Thoracic aorta (tissue), 2 donors: ENCODE measurements around the gene AGXT. TPM values are rescaled to one million over a fixed set of nuclear protein-coding genes. Genes with fewer than 3 reads are reported as not detected.

ENCODE experiments used
- ATAC-seq: fragments of 150-250 bp; one replicate; pipeline ENCODE4 v1.8.0; 2017; ENCODE audit warnings: low read depth; ENCODE audit not compliant: insufficient number of reproducible peaks, low FRiP score
- DNase-seq: peaks from one replicate; pipeline ENCODE4 v3.0.0-alpha.2; 2020; ENCODE audit warnings: low spot score
- H3K27ac ChIP-seq, 2 donors: fragments of 200-600 bp; sonication (generic); 1 replicate in 1 of 2; 2 replicates in 1 of 2; pipeline ENCODE4 v1.5.1; 2016; ENCODE audit warnings: mild to moderate bottlenecking in 2 of 2, moderate library complexity in 2 of 2
- H3K27me3 ChIP-seq: fragments of 200-600 bp; sonication (generic); replicated peaks from 2 replicates; pipeline ENCODE4 v1.6.0; 2016; ENCODE audit warnings: mild to moderate bottlenecking; ENCODE audit not compliant: insufficient read depth
- H3K36me3 ChIP-seq: fragments of 200-600 bp; sonication (generic); one replicate; pipeline ENCODE4 v1.5.1; 2016
- H3K4me1 ChIP-seq, 2 donors: fragments of 200-600 bp; sonication (generic); 1 replicate in 1 of 2; 2 replicates in 1 of 2; pipeline versions ENCODE4 v1.5.1 to v1.6.0; 2016; ENCODE audit warnings: low read depth in 2 of 2, mild to moderate bottlenecking in 1 of 2; ENCODE audit not compliant: control insufficient read depth in 1 of 2
- H3K4me3 ChIP-seq: fragments of 200-600 bp; sonication (generic); 2 replicates; pipeline ENCODE4 v1.5.1; 2016; ENCODE audit warnings: mild to moderate bottlenecking
- H3K9me3 ChIP-seq: fragments of 200-600 bp; sonication (generic); 2 replicates; pipeline ENCODE4 v1.5.1; 2016
- CTCF ChIP-seq: fragments of 200-600 bp; sonication (generic); IDR thresholded peaks from one replicate; pipeline ENCODE4 v1.5.1; 2019; ENCODE audit warnings: antibody characterized with exemption
- total RNA-seq, 2 donors: library from RNA; depleted of rRNA; stranded (reverse); fragments of >200 nt; gene quantifications; one replicate each; pipeline versions ENCODE4 v1.1.0 to v1.2.3, GENCODE V29; 2016

Gene AGXT
- total RNA-seq, 2 donors from 2014 or later = not detected

DNA sequence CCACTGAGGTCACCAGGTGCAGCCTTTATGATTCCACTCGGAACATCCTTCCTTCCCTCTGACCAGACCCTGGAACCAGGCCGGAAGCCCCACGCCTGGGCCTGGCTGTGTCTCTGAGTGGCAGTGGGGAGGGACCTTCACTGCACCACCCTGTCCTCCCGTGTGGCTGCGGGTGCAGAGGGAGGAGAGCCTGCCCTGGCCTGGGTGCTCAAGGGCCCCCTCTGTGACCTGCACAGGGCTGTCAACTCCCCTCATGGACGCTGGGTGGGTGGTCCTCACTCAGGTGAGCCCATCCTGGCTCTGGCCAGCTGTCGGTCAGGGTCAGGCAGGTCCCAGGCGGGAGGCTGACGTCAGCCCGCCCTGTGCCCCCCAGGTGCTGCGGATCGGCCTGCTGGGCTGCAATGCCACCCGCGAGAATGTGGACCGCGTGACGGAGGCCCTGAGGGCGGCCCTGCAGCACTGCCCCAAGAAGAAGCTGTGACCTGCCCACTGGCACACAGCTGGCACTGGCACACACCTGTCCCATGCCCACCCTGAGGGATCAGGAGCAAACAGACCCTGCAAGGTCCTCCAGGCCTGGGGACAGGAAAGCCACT, 9.8 kb downstream of the AGXT start:
- no peaks in the 10 kb centered on the region for H3K36me3 ChIP-seq
- no peak for DNase-seq
- H3K4me3 ChIP-seq = no peak overlapping the region
- H3K4me1 ChIP-seq = no peaks in the 10 kb centered on the region
- TF ChIP-seq CTCF = no peak
- ATAC-seq = no peak
- no peak overlapping the region for H3K27ac ChIP-seq
- no peaks in the 10 kb centered on the region for H3K9me3 ChIP-seq
- no peaks in the 10 kb centered on the region for H3K27me3 ChIP-seq

GRCh38 chr2:240879105-240879504, 10.5 kb downstream of the AGXT start:
- Histone ChIP-seq H3K4me1 (no peaks in the 10 kb centered on the region), H3K36me3 (no peaks in the 10 kb centered on the region), H3K4me3 (no peak overlapping the region), H3K27me3 (no peaks in the 10 kb centered on the region), H3K27ac (no peak overlapping the region), H3K9me3 (no peaks in the 10 kb centered on the region)
- TF ChIP-seq CTCF = no peak
- DNase-seq (no peak), ATAC-seq (no peak)

DNA sequence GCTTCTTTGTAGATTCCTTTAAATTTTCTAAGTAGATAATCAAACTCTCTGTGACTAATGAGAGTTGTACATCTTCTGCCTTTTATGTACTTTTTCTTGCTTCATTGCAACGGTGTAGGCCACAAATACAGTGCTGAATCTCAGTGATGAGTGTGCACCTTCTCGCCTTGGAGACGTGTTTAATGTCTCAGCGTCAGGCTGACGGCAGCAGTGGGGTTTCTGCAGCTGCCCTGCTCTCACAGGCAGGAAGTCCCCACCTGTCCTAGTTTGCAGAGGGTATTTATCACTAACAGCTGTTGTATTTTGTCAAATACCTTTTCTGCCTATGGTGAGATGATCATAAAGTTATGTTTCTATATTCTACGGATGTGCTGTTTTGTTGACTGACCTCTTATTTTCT, 13.3 kb downstream of the AGXT start:
- no peaks in the 10 kb centered on the region for H3K4me1 ChIP-seq
- ATAC-seq (no peak), DNase-seq (no peak)
- H3K27ac ChIP-seq = no peak overlapping the region
- no peak overlapping the region for H3K4me3 ChIP-seq
- no peaks in the 10 kb centered on the region for H3K36me3 ChIP-seq
- no peaks in the 10 kb centered on the region for H3K27me3 ChIP-seq
- no peaks in the 10 kb centered on the region for H3K9me3 ChIP-seq
- TF ChIP-seq CTCF = no peak

DNA sequence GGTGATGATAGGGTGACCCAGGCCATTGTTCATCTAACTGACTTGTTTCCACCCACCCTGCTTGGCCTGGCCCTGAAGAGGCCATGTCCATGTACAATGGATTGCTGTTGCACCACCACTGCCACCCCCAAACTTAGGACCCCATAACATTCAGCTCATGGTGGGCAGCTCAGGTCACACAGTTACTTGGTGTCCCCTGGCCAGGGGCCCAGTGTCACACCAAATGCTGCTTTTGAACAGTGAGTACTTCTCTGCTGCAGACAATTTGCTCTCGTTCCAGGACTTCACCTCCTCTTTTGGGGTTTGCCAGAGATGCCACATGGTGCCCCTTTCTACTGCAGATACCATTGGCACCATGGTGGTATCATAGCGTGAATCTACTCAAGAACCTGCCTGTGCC, 15.6 kb downstream of the AGXT start:
- H3K4me1 ChIP-seq = no peaks in the 10 kb centered on the region
- no peak for TF ChIP-seq CTCF
- DNase-seq (no peak), ATAC-seq (no peak)
- no peak overlapping the region for H3K4me3 ChIP-seq
- no peaks in the 10 kb centered on the region for H3K9me3 ChIP-seq
- no peak overlapping the region for H3K27ac ChIP-seq
- H3K27me3 ChIP-seq = no peaks in the 10 kb centered on the region
- H3K36me3 ChIP-seq = no peaks in the 10 kb centered on the region

DNA sequence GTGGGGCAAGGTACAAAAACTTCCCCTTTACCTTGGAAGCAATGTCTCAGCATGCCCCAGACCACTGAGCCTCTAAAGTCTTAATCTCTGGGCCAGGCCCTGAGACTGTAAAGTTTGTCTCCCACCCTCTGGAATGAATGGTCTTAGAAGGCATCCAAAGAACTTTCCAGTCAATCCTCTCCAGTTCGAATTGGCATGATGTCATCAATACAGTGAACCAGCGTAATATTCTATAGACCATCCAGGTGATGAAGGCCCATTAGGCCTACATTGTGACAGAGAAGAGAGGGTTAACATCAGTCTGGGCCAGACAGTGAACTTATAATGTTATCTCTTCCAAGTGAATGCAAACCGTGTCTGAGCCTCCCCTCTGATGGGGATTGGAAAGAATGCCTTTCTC, 16.1 kb downstream of the AGXT start:
- no peaks in the 10 kb centered on the region for H3K27me3 ChIP-seq
- ATAC-seq (no peak), DNase-seq (no peak)
- H3K9me3 ChIP-seq = no peaks in the 10 kb centered on the region
- no peak overlapping the region for H3K27ac ChIP-seq
- no peaks in the 10 kb centered on the region for H3K36me3 ChIP-seq
- no peaks in the 10 kb centered on the region for H3K4me1 ChIP-seq
- no peak for TF ChIP-seq CTCF
- no peak overlapping the region for H3K4me3 ChIP-seq
